ENCODE data around the gene OSBPL2.

The OSBPL2 gene

GRCh38 chr20:62209850-62210495, 28.3 kb upstream of the OSBPL2 start:
- POLR2A ChIA-PET (ENCODE audit: low non-redundant PET) = no interaction called here
- CTCF ChIA-PET = interaction anchor here (0.5 to 1.4 kb wide), 7 partner anchors 8 to 194 kb away, joined by 3 to 7 read pairs (median 3); no protein-coding TSS in a partner anchor
- TF ChIP-seq CTCF (conservative IDR thresholded peaks at IDR 0.05; ENCODE audit: low read depth) = no peak
- no peak for DNase-seq (ENCODE audit: low spot score)
- H3K27ac ChIP-seq = no peak overlapping the region

- CTCF ChIA-PET = no interaction called here
- no peak for DNase-seq (ENCODE audit: low spot score)
- POLR2A ChIA-PET (ENCODE audit: low non-redundant PET) = no interaction called here
- TF ChIP-seq CTCF (conservative IDR thresholded peaks at IDR 0.05; ENCODE audit: low read depth) = no peak
- no peak overlapping the region for H3K27ac ChIP-seq
Observed at GRCh38 chr20:62210496-62210855, 27.8 kb upstream of the OSBPL2 start.

GRCh38 chr20:62211216-62211615, 27.1 kb upstream of the OSBPL2 start:
- DNase-seq (ENCODE audit: low spot score) = no peak
- CTCF ChIA-PET = no interaction called here
- POLR2A ChIA-PET (ENCODE audit: low non-redundant PET) = no interaction called here
- no peak overlapping the region for H3K27ac ChIP-seq
- no peak for TF ChIP-seq CTCF (conservative IDR thresholded peaks at IDR 0.05; ENCODE audit: low read depth)

GRCh38 chr20:62211769-62212288, 26.5 kb upstream of the OSBPL2 start:
- ChIA-PET CTCF (no interaction called here), POLR2A (ENCODE audit: low non-redundant PET) (no interaction called here)
- no peak overlapping the region; the same call in 1 of the 2 replicates for H3K27ac ChIP-seq
- no peak for TF ChIP-seq CTCF (conservative IDR thresholded peaks at IDR 0.05; ENCODE audit: low read depth)
- DNase-seq (ENCODE audit: low spot score) = no peak

GRCh38 chr20:62212299-62212698, 26.0 kb upstream of the OSBPL2 start:
- ChIA-PET POLR2A (ENCODE audit: low non-redundant PET) (no interaction called here), CTCF (no interaction called here)
- TF ChIP-seq CTCF (conservative IDR thresholded peaks at IDR 0.05; ENCODE audit: low read depth) = no peak
- no peak for DNase-seq (ENCODE audit: low spot score)
- no peak overlapping the region; the same call in 1 of the 2 replicates for H3K27ac ChIP-seq

GRCh38 chr20:62214067-62214466, 24.3 kb upstream of the OSBPL2 start:
- ChIA-PET CTCF (no interaction called here), POLR2A (ENCODE audit: low non-redundant PET) (no interaction called here)
- TF ChIP-seq CTCF (conservative IDR thresholded peaks at IDR 0.05; ENCODE audit: low read depth) = no peak

More at GRCh38 chr20:62214067-62214466, 24.3 kb upstream of the OSBPL2 start:
- no peak for DNase-seq (ENCODE audit: low spot score)
- H3K27ac ChIP-seq = no peak overlapping the region
